ENCODE data around the gene AKNA. TPM values are rescaled to one million over a fixed set of nuclear protein-coding genes. Genes with fewer than 3 reads are reported as not detected.
A peak's percentile ranks its signal among the peaks of the same experiment; 100 is the strongest.

AKNA gene
- total RNA-seq, 3 donors from 2014 or later, result 20.1 to 52.0 (median 35.7) TPM

DNA sequence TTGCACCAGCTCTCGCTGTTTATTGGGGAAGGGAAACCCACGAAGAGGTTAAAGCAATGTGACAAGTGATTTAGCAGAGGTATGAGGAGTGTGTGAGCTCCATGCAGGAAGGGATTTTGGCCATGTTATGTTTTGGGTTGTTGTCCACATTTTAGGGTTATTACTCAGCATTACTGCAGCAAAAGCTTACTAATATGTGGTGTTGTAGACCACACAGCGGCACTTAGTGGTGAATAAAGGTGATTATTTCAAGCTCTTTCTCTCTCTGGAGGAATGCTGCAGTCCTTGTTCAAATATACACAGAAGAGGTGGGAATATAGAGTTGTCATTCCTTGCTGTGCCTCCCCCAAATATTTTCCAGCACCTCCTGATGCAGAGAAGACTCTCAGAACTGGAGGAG, 29.7 kb upstream of the AKNA start:
- Histone ChIP-seq H3K27ac (peak overlapping the region in 1 of 2 donors; percentile 43), H3K4me3 (no peak overlapping the region), H3K27me3 (no peaks in the 10 kb centered on the region), H3K36me3 (no peaks in the 10 kb centered on the region), H3K4me1 (no peaks in the 10 kb centered on the region), H3K9me3 (no peaks in the 10 kb centered on the region)
- DNase-seq (ENCODE audit: low spot score in 2 of 2), result no peak
- TF ChIP-seq POLR2A (IDR thresholded peaks at IDR 0.05) (no peak), CTCF (IDR thresholded peaks at IDR 0.05) (no peak), POLR2AphosphoS5 (IDR thresholded peaks at IDR 0.05) (no peak)
- intact Hi-C loops (cut with DNase I; ENCODE audit: low total_unique reads), result no loop called here

GRCh38 chr9:114416906-114417305, 29.1 kb upstream of the AKNA start:
- intact Hi-C loops (cut with DNase I; ENCODE audit: low total_unique reads), result no loop called here
- TF ChIP-seq CTCF (IDR thresholded peaks at IDR 0.05) (no peak), POLR2A (IDR thresholded peaks at IDR 0.05) (no peak)
- H3K27ac ChIP-seq, result peak overlapping the region in 1 of 2 donors; percentile 43
- H3K27me3 ChIP-seq, result no peaks in the 10 kb centered on the region
- no peaks in the 10 kb centered on the region for H3K36me3 ChIP-seq
- no peaks in the 10 kb centered on the region for H3K4me1 ChIP-seq
- DNase-seq (ENCODE audit: low spot score in 2 of 2), result no peak
- no peaks in the 10 kb centered on the region for H3K9me3 ChIP-seq
- no peak overlapping the region for H3K4me3 ChIP-seq

GRCh38 chr9:114416290-114416689, 28.5 kb upstream of the AKNA start:
- Histone ChIP-seq H3K36me3 (no peaks in the 10 kb centered on the region), H3K27me3 (no peaks in the 10 kb centered on the region), H3K4me1 (no peaks in the 10 kb centered on the region), H3K4me3 (no peak overlapping the region), H3K27ac (no peak overlapping the region), H3K9me3 (no peaks in the 10 kb centered on the region)
- intact Hi-C loops (cut with DNase I; ENCODE audit: low total_unique reads), result no loop called here
- no peak for DNase-seq (ENCODE audit: low spot score in 2 of 2)
- TF ChIP-seq POLR2A (IDR thresholded peaks at IDR 0.05), result no peak
- TF ChIP-seq CTCF (IDR thresholded peaks at IDR 0.05), result no peak
- TF ChIP-seq POLR2AphosphoS5 (IDR thresholded peaks at IDR 0.05), result no peak

- H3K9me3 ChIP-seq, result no peaks in the 10 kb centered on the region
- no peak overlapping the region for H3K27ac ChIP-seq
- TF ChIP-seq POLR2AphosphoS5 (IDR thresholded peaks at IDR 0.05) (no peak), CTCF (IDR thresholded peaks at IDR 0.05) (no peak), POLR2A (IDR thresholded peaks at IDR 0.05) (no peak)
- H3K36me3 ChIP-seq, result no peaks in the 10 kb centered on the region
- no peak for DNase-seq (ENCODE audit: low spot score in 2 of 2)
- H3K4me3 ChIP-seq, result no peak overlapping the region
- intact Hi-C loops (cut with DNase I; ENCODE audit: low total_unique reads), result no loop called here
- no peaks in the 10 kb centered on the region for H3K4me1 ChIP-seq
- no peaks in the 10 kb centered on the region for H3K27me3 ChIP-seq
These were observed 26.6 kb upstream of the AKNA start for GRCh38 chr9:114414346-114414745.

GRCh38 chr9:114413861-114414301, 26.1 kb upstream of the AKNA start:
- H3K4me3 ChIP-seq, result no peak overlapping the region
- H3K36me3 ChIP-seq, result no peaks in the 10 kb centered on the region
- intact Hi-C loops (cut with DNase I; ENCODE audit: low total_unique reads), result no loop called here
- TF ChIP-seq POLR2A (IDR thresholded peaks at IDR 0.05) (no peak), POLR2AphosphoS5 (IDR thresholded peaks at IDR 0.05) (no peak), CTCF (IDR thresholded peaks at IDR 0.05) (no peak)
- no peaks in the 10 kb centered on the region for H3K27me3 ChIP-seq
- H3K9me3 ChIP-seq, result no peaks in the 10 kb centered on the region
- no peaks in the 10 kb centered on the region for H3K4me1 ChIP-seq
- DNase-seq (ENCODE audit: low spot score in 2 of 2), result no peak
- H3K27ac ChIP-seq, result peak overlapping the region in 1 of 2 donors; percentile 12
